ENCODE data around the gene FAM110C.
"Not testable (repeated sequence)": the region's sequence is repeated elsewhere in the genome, so short reads cannot be mapped to it uniquely, and the experiment has no call there.

FAM110C gene

GRCh38 chr2:80378-80777 lies 34.1 kb upstream of the FAM110C start:
- H3K4me3 ChIP-seq (ENCODE audit: low read depth, low read length): no peak overlapping the region
- TF ChIP-seq CTCF (IDR thresholded peaks at IDR 0.05; ENCODE audit: control insufficient read depth, extremely low read depth, insufficient read depth): no peak
- DNase-seq (ENCODE audit: low read depth): peak; percentile 4

GRCh38 chr2:71309-72035 lies 25.2 kb upstream of the FAM110C start:
- DNase-seq (ENCODE audit: low read depth): no peak
- TF ChIP-seq CTCF (IDR thresholded peaks at IDR 0.05; ENCODE audit: control insufficient read depth, extremely low read depth, insufficient read depth): no peak
- no peak overlapping the region for H3K4me3 ChIP-seq (ENCODE audit: low read depth, low read length)

- DNase-seq (ENCODE audit: low read depth): peak; percentile 66
- H3K4me3 ChIP-seq (ENCODE audit: low read depth, low read length): no peak overlapping the region
- TF ChIP-seq CTCF (IDR thresholded peaks at IDR 0.05; ENCODE audit: control insufficient read depth, extremely low read depth, insufficient read depth): no peak
Measured at GRCh38 chr2:69366-70344, 23.4 kb upstream of the FAM110C start.

GRCh38 chr2:68637-69036 lies 22.3 kb upstream of the FAM110C start:
- H3K4me3 ChIP-seq (ENCODE audit: low read depth, low read length); DNase-seq (ENCODE audit: low read depth): not testable (repeated sequence)

- H3K4me3 ChIP-seq (ENCODE audit: low read depth, low read length): no peak overlapping the region
- no peak for TF ChIP-seq CTCF (IDR thresholded peaks at IDR 0.05; ENCODE audit: control insufficient read depth, extremely low read depth, insufficient read depth)
- DNase-seq (ENCODE audit: low read depth): no peak
Measured at GRCh38 chr2:66853-67252, 20.5 kb upstream of the FAM110C start.

- no peak overlapping the region for H3K4me3 ChIP-seq (ENCODE audit: low read depth, low read length)
- TF ChIP-seq CTCF (IDR thresholded peaks at IDR 0.05; ENCODE audit: control insufficient read depth, extremely low read depth, insufficient read depth): no peak
- DNase-seq (ENCODE audit: low read depth): no peak
Measured at GRCh38 chr2:65121-65520, 18.8 kb upstream of the FAM110C start.

Measured in LNCaP clone FGC (cell line).